ENCODE data around the gene GP5. TPM values are rescaled to one million over a fixed set of nuclear protein-coding genes. Genes with fewer than 3 reads are reported as not detected.
A peak's percentile ranks its signal among the peaks of the same experiment; 100 is the strongest.

Gene GP5
- polyA plus RNA-seq, 1 donor = 0.33 TPM

GRCh38 chr3:194399874-194400411 is 877 bp upstream of the GP5 start:
- WGBS (ENCODE audit: insufficient coverage, low lambda C conversion rate) = 75% methylated on average over 2 of the region's 15 CpGs
- H3K4me3 ChIP-seq (ENCODE audit: low read length) = no peak overlapping the region
- no peak for DNase-seq
- H3K36me3 ChIP-seq (ENCODE audit: control insufficient read depth, insufficient read depth, low read length) = no peaks in the 10 kb centered on the region
- no peak overlapping the region for H3K27ac ChIP-seq (ENCODE audit: low read length)
- H3K9me3 ChIP-seq (ENCODE audit: control insufficient read depth, low read depth, low read length) = peaks cover 11% of the 10 kb centered on the region
- peaks cover 19% of the 10 kb centered on the region for H3K4me1 ChIP-seq (ENCODE audit: control insufficient read depth, insufficient read depth, low read length)
- H3K27me3 ChIP-seq (ENCODE audit: control insufficient read depth, insufficient read depth, low read length) = peaks cover 21% of the 10 kb centered on the region

- no peak overlapping the region for H3K27ac ChIP-seq (ENCODE audit: low read length)
- peaks cover 11% of the 10 kb centered on the region for H3K9me3 ChIP-seq (ENCODE audit: control insufficient read depth, low read depth, low read length)
- H3K27me3 ChIP-seq (ENCODE audit: control insufficient read depth, insufficient read depth, low read length) = peaks cover 21% of the 10 kb centered on the region
- H3K4me3 ChIP-seq (ENCODE audit: low read length) = peak overlapping the region; percentile 17
- WGBS (ENCODE audit: insufficient coverage, low lambda C conversion rate) = no CpG with 5 or more reads among the region's 38 CpGs
- H3K4me1 ChIP-seq (ENCODE audit: control insufficient read depth, insufficient read depth, low read length) = peaks cover 24% of the 10 kb centered on the region
- no peaks in the 10 kb centered on the region for H3K36me3 ChIP-seq (ENCODE audit: control insufficient read depth, insufficient read depth, low read length)
- DNase-seq = peak in 1 of 2 donors; percentile 18
These were observed 1.2 kb downstream of the GP5 start for GRCh38 chr3:194397757-194398312.

- Histone ChIP-seq H3K27me3 (ENCODE audit: control insufficient read depth, insufficient read depth, low read length) (peaks cover 21% of the 10 kb centered on the region), H3K4me3 (ENCODE audit: low read length) (no peak overlapping the region), H3K36me3 (ENCODE audit: control insufficient read depth, insufficient read depth, low read length) (no peaks in the 10 kb centered on the region), H3K4me1 (ENCODE audit: control insufficient read depth, insufficient read depth, low read length) (peaks cover 24% of the 10 kb centered on the region), H3K9me3 (ENCODE audit: control insufficient read depth, low read depth, low read length) (peaks cover 11% of the 10 kb centered on the region), H3K27ac (ENCODE audit: low read length) (no peak overlapping the region)
- DNase-seq = peak in 1 of 2 donors; percentile 28
- WGBS (ENCODE audit: insufficient coverage, low lambda C conversion rate) = no CpG with 5 or more reads among the region's 73 CpGs
These were observed 2.0 kb downstream of the GP5 start for GRCh38 chr3:194396859-194397756.

GRCh38 chr3:194396539-194396858 is 2.6 kb downstream of the GP5 start:
- H3K27me3 ChIP-seq (ENCODE audit: control insufficient read depth, insufficient read depth, low read length) = peaks cover 21% of the 10 kb centered on the region
- H3K4me3 ChIP-seq (ENCODE audit: low read length) = no peak overlapping the region
- no peak for DNase-seq
- peak overlapping the region; percentile 73 for H3K27ac ChIP-seq (ENCODE audit: low read length)
- no peaks in the 10 kb centered on the region for H3K36me3 ChIP-seq (ENCODE audit: control insufficient read depth, insufficient read depth, low read length)
- no CpG with 5 or more reads among the region's 13 CpGs for WGBS (ENCODE audit: insufficient coverage, low lambda C conversion rate)
- H3K4me1 ChIP-seq (ENCODE audit: control insufficient read depth, insufficient read depth, low read length) = peaks cover 24% of the 10 kb centered on the region
- H3K9me3 ChIP-seq (ENCODE audit: control insufficient read depth, low read depth, low read length) = peaks cover 11% of the 10 kb centered on the region

- peak; percentile 66 to 82 for DNase-seq
- Histone ChIP-seq H3K4me1 (ENCODE audit: control insufficient read depth, insufficient read depth, low read length) (peaks cover 24% of the 10 kb centered on the region), H3K27me3 (ENCODE audit: control insufficient read depth, insufficient read depth, low read length) (peaks cover 21% of the 10 kb centered on the region), H3K36me3 (ENCODE audit: control insufficient read depth, insufficient read depth, low read length) (no peaks in the 10 kb centered on the region), H3K27ac (ENCODE audit: low read length) (peak overlapping the region; percentile 73), H3K4me3 (ENCODE audit: low read length) (no peak overlapping the region), H3K9me3 (ENCODE audit: control insufficient read depth, low read depth, low read length) (peaks cover 11% of the 10 kb centered on the region)
- 7% methylated on average over 3 of the region's 26 CpGs for WGBS (ENCODE audit: insufficient coverage, low lambda C conversion rate)
These were observed 3.1 kb downstream of the GP5 start for GRCh38 chr3:194395778-194396538.

- Histone ChIP-seq H3K9me3 (ENCODE audit: control insufficient read depth, low read depth, low read length) (peaks cover 11% of the 10 kb centered on the region), H3K36me3 (ENCODE audit: control insufficient read depth, insufficient read depth, low read length) (no peaks in the 10 kb centered on the region), H3K4me1 (ENCODE audit: control insufficient read depth, insufficient read depth, low read length) (peaks cover 24% of the 10 kb centered on the region), H3K27ac (ENCODE audit: low read length) (peak overlapping the region; percentile 73), H3K27me3 (ENCODE audit: control insufficient read depth, insufficient read depth, low read length) (peaks cover 21% of the 10 kb centered on the region), H3K4me3 (ENCODE audit: low read length) (no peak overlapping the region)
- no CpG with 5 or more reads among the region's 5 CpGs for WGBS (ENCODE audit: insufficient coverage, low lambda C conversion rate)
- peak; percentile 89 to 97 for DNase-seq
These were observed 3.9 kb downstream of the GP5 start for GRCh38 chr3:194395212-194395611.

GRCh38 chr3:194392576-194392975 is 6.5 kb downstream of the GP5 start:
- Histone ChIP-seq H3K4me1 (ENCODE audit: control insufficient read depth, insufficient read depth, low read length) (peaks cover 23% of the 10 kb centered on the region), H3K27me3 (ENCODE audit: control insufficient read depth, insufficient read depth, low read length) (peaks cover 8% of the 10 kb centered on the region), H3K9me3 (ENCODE audit: control insufficient read depth, low read depth, low read length) (peaks cover 7% of the 10 kb centered on the region), H3K27ac (ENCODE audit: low read length) (no peak overlapping the region), H3K36me3 (ENCODE audit: control insufficient read depth, insufficient read depth, low read length) (no peaks in the 10 kb centered on the region), H3K4me3 (ENCODE audit: low read length) (no peak overlapping the region)
- WGBS (ENCODE audit: insufficient coverage, low lambda C conversion rate) = no CpG with 5 or more reads among the region's 7 CpGs
- no peak for DNase-seq

GRCh38 chr3:194390835-194391234 is 8.2 kb downstream of the GP5 start:
- H3K9me3 ChIP-seq (ENCODE audit: control insufficient read depth, low read depth, low read length) = no peaks in the 10 kb centered on the region
- peaks cover 10% of the 10 kb centered on the region for H3K4me1 ChIP-seq (ENCODE audit: control insufficient read depth, insufficient read depth, low read length)
- H3K27ac ChIP-seq (ENCODE audit: low read length) = no peak overlapping the region

GRCh38 chr3:194389269-194389668 is 9.8 kb downstream of the GP5 start:
- no peak for DNase-seq
- no CpG with 5 or more reads among the region's 8 CpGs for WGBS (ENCODE audit: insufficient coverage, low lambda C conversion rate)
- H3K36me3 ChIP-seq (ENCODE audit: control insufficient read depth, insufficient read depth, low read length) = no peaks in the 10 kb centered on the region

More at GRCh38 chr3:194390835-194391234, 8.2 kb downstream of the GP5 start:
- DNase-seq = no peak
- H3K27me3 ChIP-seq (ENCODE audit: control insufficient read depth, insufficient read depth, low read length) = no peaks in the 10 kb centered on the region
- H3K36me3 ChIP-seq (ENCODE audit: control insufficient read depth, insufficient read depth, low read length) = no peaks in the 10 kb centered on the region
- H3K4me3 ChIP-seq (ENCODE audit: low read length) = no peak overlapping the region

GRCh38 chr3:194387926-194388418 is 11.1 kb downstream of the GP5 start:
- Histone ChIP-seq H3K4me1 (ENCODE audit: control insufficient read depth, insufficient read depth, low read length) (no peaks in the 10 kb centered on the region), H3K4me3 (ENCODE audit: low read length) (no peak overlapping the region), H3K27me3 (ENCODE audit: control insufficient read depth, insufficient read depth, low read length) (no peaks in the 10 kb centered on the region), H3K27ac (ENCODE audit: low read length) (no peak overlapping the region), H3K9me3 (ENCODE audit: control insufficient read depth, low read depth, low read length) (no peaks in the 10 kb centered on the region), H3K36me3 (ENCODE audit: control insufficient read depth, insufficient read depth, low read length) (no peaks in the 10 kb centered on the region)
- DNase-seq = no peak
- no CpG with 5 or more reads among the region's 8 CpGs for WGBS (ENCODE audit: insufficient coverage, low lambda C conversion rate)

More at GRCh38 chr3:194389269-194389668, 9.8 kb downstream of the GP5 start:
- Histone ChIP-seq H3K27ac (ENCODE audit: low read length) (no peak overlapping the region), H3K9me3 (ENCODE audit: control insufficient read depth, low read depth, low read length) (no peaks in the 10 kb centered on the region), H3K27me3 (ENCODE audit: control insufficient read depth, insufficient read depth, low read length) (no peaks in the 10 kb centered on the region), H3K4me1 (ENCODE audit: control insufficient read depth, insufficient read depth, low read length) (no peaks in the 10 kb centered on the region), H3K4me3 (ENCODE audit: low read length) (no peak overlapping the region)

All from large intestine (tissue), 3 donors.